Smooth muscle cell (in vitro differentiated cells): Measurements from ENCODE around the gene RUBCN. TPM values are rescaled to one million over a fixed set of nuclear protein-coding genes. Genes with fewer than 3 reads are reported as not detected.

Experiments used
- DNase-seq: peaks from one replicate; lab custom pipeline; 2025; ENCODE audit not compliant: unreplicated experiment; lab: John Stamatoyannopoulos, UW
- H2AFZ ChIP-seq: fragments of 200-600 bp; sonication (generic); 2 replicates; pipeline ENCODE4 v1.6.0; 2016; ENCODE audit warnings: antibody characterized with exemption, low read depth, mild to moderate bottlenecking
- H3F3A ChIP-seq: fragments of 200-600 bp; sonication (generic); 2 replicates; pipeline ENCODE4 v1.6.0; 2017; ENCODE audit warnings: antibody characterized with exemption, low read depth
- H3K27ac ChIP-seq: fragments of 200-600 bp; sonication (generic); 2 replicates; pipeline ENCODE4 v1.5.1; 2016; ENCODE audit warnings: low read depth, mild to moderate bottlenecking
- H3K27me3 ChIP-seq: fragments of 200-600 bp; sonication (generic); 2 replicates; pipeline ENCODE4 v1.6.1; 2016; ENCODE audit warnings: low read depth, mild to moderate bottlenecking
- H3K36me3 ChIP-seq: fragments of 200-600 bp; sonication (generic); 2 replicates; pipeline ENCODE4 v1.5.1; 2016; ENCODE audit warnings: low read depth
- H3K4me1 ChIP-seq: fragments of 200-600 bp; sonication (generic); 2 replicates; pipeline ENCODE4 v1.5.1; 2016; ENCODE audit warnings: low read depth
- H3K4me2 ChIP-seq: fragments of 200-600 bp; sonication (generic); 2 replicates; pipeline ENCODE4 v1.6.0; 2016; ENCODE audit warnings: mild to moderate bottlenecking
- H3K4me3 ChIP-seq: fragments of 200-600 bp; sonication (generic); 2 replicates; pipeline ENCODE4 v1.5.1; 2016; ENCODE audit warnings: mild to moderate bottlenecking
- H3K79me2 ChIP-seq: fragments of 200-600 bp; sonication (generic); 2 replicates; pipeline ENCODE4 v1.6.0; 2016; ENCODE audit warnings: low read depth, mild to moderate bottlenecking
- H3K9ac ChIP-seq: fragments of 200-600 bp; sonication (generic); 2 replicates; pipeline ENCODE4 v1.6.0; 2016; ENCODE audit warnings: low read depth
- H3K9me3 ChIP-seq: fragments of 200-600 bp; sonication (generic); replicated peaks from 2 replicates; pipeline ENCODE4 v1.5.1; 2016; ENCODE audit warnings: low read depth
- H4K20me1 ChIP-seq: fragments of 200-600 bp; sonication (generic); 2 replicates; pipeline ENCODE4 v1.6.0; 2016; ENCODE audit warnings: low read depth
- CTCF ChIP-seq: fragments of 200-600 bp; sonication (generic); IDR thresholded peaks from 2 replicates; pipeline ENCODE4 v1.5.1; 2017; ENCODE audit warnings: borderline replicate concordance, mild to moderate bottlenecking, antibody characterized with exemption; ENCODE audit not compliant: insufficient read depth, poor library complexity, severe bottlenecking
- WGBS: methylation state at CpG from one replicate; pipeline ENCODE4 v1.1.7; 2016; ENCODE audit warnings: low lambda C conversion rate; 5-methylcytosine and 5-hydroxymethylcytosine counted together
- polyA plus RNA-seq: library from polyadenylated mRNA; unstranded; fragments of >200 nt; fragmentation: Nextera tagmentation; extraction: Ambion mirVana; gene quantifications from 2 replicates; pipeline ENCODE4 v1.2.1, GENCODE V29; 2016
- total RNA-seq: library from RNA; depleted of rRNA; stranded (reverse); fragments of >200 nt; gene quantifications from 2 replicates; pipeline ENCODE4 v1.2.3, GENCODE V29; 2014

Gene RUBCN
- total and polyA plus RNA-seq, 2 experiments from 2014 or later, result 7.5 to 8.3 TPM

- Histone ChIP-seq H3K36me3 (no peaks in the 10 kb centered on the region), H3K4me1 (no peaks in the 10 kb centered on the region), H4K20me1 (no peaks in the 10 kb centered on the region), H2AFZ (no peak overlapping the region), H3K4me3 (no peak overlapping the region), H3K4me2 (no peak overlapping the region), H3K27me3 (no peaks in the 10 kb centered on the region), H3K9me3 (no peaks in the 10 kb centered on the region), H3K9ac (no peak overlapping the region), H3K79me2 (no peaks in the 10 kb centered on the region), H3K27ac (no peak overlapping the region), H3F3A (peaks cover 6% of the 10 kb centered on the region)
- WGBS, result 92% methylated on average over 9 of the region's 9 CpGs
- no peak for TF ChIP-seq CTCF
- no peak for DNase-seq
Observed at GRCh38 chr3:197709135-197709534, 27.6 kb downstream of the RUBCN start.

- TF ChIP-seq CTCF, result no peak
- Histone ChIP-seq H3K4me1 (no peaks in the 10 kb centered on the region), H3F3A (no peaks in the 10 kb centered on the region), H3K4me2 (no peak overlapping the region), H2AFZ (no peak overlapping the region), H3K27ac (no peak overlapping the region), H3K27me3 (no peaks in the 10 kb centered on the region), H4K20me1 (no peaks in the 10 kb centered on the region), H3K4me3 (no peak overlapping the region), H3K36me3 (no peaks in the 10 kb centered on the region), H3K9ac (no peak overlapping the region), H3K9me3 (no peaks in the 10 kb centered on the region), H3K79me2 (no peaks in the 10 kb centered on the region)
- no peak for DNase-seq
- 98% methylated on average over 7 of the region's 7 CpGs for WGBS
Observed at GRCh38 chr3:197706658-197707057, 30.0 kb downstream of the RUBCN start.

- H3K36me3 ChIP-seq, result peaks cover 6% of the 10 kb centered on the region
- TF ChIP-seq CTCF, result no peak
- H3K27me3 ChIP-seq, result no peaks in the 10 kb centered on the region
- peaks cover 13% of the 10 kb centered on the region for H3F3A ChIP-seq
- DNase-seq, result no peak
- H3K4me3 ChIP-seq, result no peak overlapping the region
- no peak overlapping the region for H3K4me2 ChIP-seq
- no peaks in the 10 kb centered on the region for H3K9me3 ChIP-seq
- no peaks in the 10 kb centered on the region for H4K20me1 ChIP-seq
- no peak overlapping the region for H2AFZ ChIP-seq
- H3K9ac ChIP-seq, result no peak overlapping the region
- no peaks in the 10 kb centered on the region for H3K4me1 ChIP-seq
- peaks cover 4% of the 10 kb centered on the region for H3K79me2 ChIP-seq
- WGBS, result 92% methylated on average over 4 of the region's 4 CpGs
- H3K27ac ChIP-seq, result no peak overlapping the region
Observed at GRCh38 chr3:197701841-197702240, 34.9 kb downstream of the RUBCN start.

GRCh38 chr3:197700095-197700494, 36.6 kb downstream of the RUBCN start:
- H3K4me2 ChIP-seq, result peak overlapping the region; percentile 69
- TF ChIP-seq CTCF, result no peak
- H3K9me3 ChIP-seq, result no peaks in the 10 kb centered on the region
- no peaks in the 10 kb centered on the region for H4K20me1 ChIP-seq
- H3K9ac ChIP-seq, result peak overlapping the region; percentile 54
- peaks cover 6% of the 10 kb centered on the region for H3K36me3 ChIP-seq
- no peaks in the 10 kb centered on the region for H3K27me3 ChIP-seq
- no peak overlapping the region for H3K4me3 ChIP-seq
- DNase-seq, result no peak
- 29% methylated on average over 9 of the region's 9 CpGs for WGBS
- no peak overlapping the region for H2AFZ ChIP-seq
- H3K4me1 ChIP-seq, result no peaks in the 10 kb centered on the region
- H3F3A ChIP-seq, result peaks cover 13% of the 10 kb centered on the region
- peak overlapping the region; percentile 91 for H3K27ac ChIP-seq
- H3K79me2 ChIP-seq, result peaks cover 4% of the 10 kb centered on the region
